Measurements from ENCODE around the gene ZNF554.
"Not testable (repeated sequence)": the region's sequence is repeated elsewhere in the genome, so short reads cannot be mapped to it uniquely, and the experiment has no call there.

ZNF554 gene

GRCh38 chr19:2790557-2791271, 29.0 kb upstream of the ZNF554 start:
- ChIA-PET POLR2A (ENCODE audit: low non-redundant PET) (no interaction called here), CTCF (no interaction called here)

GRCh38 chr19:2791440-2791839, 28.2 kb upstream of the ZNF554 start:
- ChIA-PET CTCF (no interaction called here), POLR2A (ENCODE audit: low non-redundant PET) (no interaction called here)
- DNase-seq (ENCODE audit: low spot score): no peak
- H3K27ac ChIP-seq: no peak overlapping the region
- no peak for TF ChIP-seq CTCF (conservative IDR thresholded peaks at IDR 0.05; ENCODE audit: low read depth)

More at GRCh38 chr19:2790557-2791271, 29.0 kb upstream of the ZNF554 start:
- H3K27ac ChIP-seq: no peak overlapping the region
- no peak for DNase-seq (ENCODE audit: low spot score)
- TF ChIP-seq CTCF (conservative IDR thresholded peaks at IDR 0.05; ENCODE audit: low read depth): no peak

- DNase-seq (ENCODE audit: low spot score): no peak
- H3K27ac ChIP-seq: no peak overlapping the region
- ChIA-PET POLR2A (ENCODE audit: low non-redundant PET) (no interaction called here), CTCF (no interaction called here)
- no peak for TF ChIP-seq CTCF (conservative IDR thresholded peaks at IDR 0.05; ENCODE audit: low read depth)
These were observed 27.8 kb upstream of the ZNF554 start for GRCh38 chr19:2791876-2792275.

- CTCF ChIA-PET; DNase-seq (ENCODE audit: low spot score); H3K27ac ChIP-seq; POLR2A ChIA-PET (ENCODE audit: low non-redundant PET): not testable (repeated sequence)
These were observed 27.0 kb upstream of the ZNF554 start for GRCh38 chr19:2792666-2793065.

- POLR2A ChIA-PET (ENCODE audit: low non-redundant PET): no interaction called here
- H3K27ac ChIP-seq: no peak overlapping the region
- TF ChIP-seq CTCF (conservative IDR thresholded peaks at IDR 0.05; ENCODE audit: low read depth): no peak
- DNase-seq (ENCODE audit: low spot score): no peak
- CTCF ChIA-PET: no interaction called here
These were observed 26.5 kb upstream of the ZNF554 start for GRCh38 chr19:2793126-2793525.

- DNase-seq (ENCODE audit: low spot score): no peak
- TF ChIP-seq CTCF (conservative IDR thresholded peaks at IDR 0.05; ENCODE audit: low read depth): no peak
- H3K27ac ChIP-seq: no peak overlapping the region
- POLR2A ChIA-PET (ENCODE audit: low non-redundant PET): no interaction called here
- CTCF ChIA-PET: no interaction called here
These were observed 26.1 kb upstream of the ZNF554 start for GRCh38 chr19:2793577-2793976.

- ChIA-PET CTCF (no interaction called here), POLR2A (ENCODE audit: low non-redundant PET) (no interaction called here)
- no peak for DNase-seq (ENCODE audit: low spot score)
- TF ChIP-seq CTCF (conservative IDR thresholded peaks at IDR 0.05; ENCODE audit: low read depth): no peak
- no peak overlapping the region for H3K27ac ChIP-seq
These were observed 23.6 kb upstream of the ZNF554 start for GRCh38 chr19:2795827-2796658.
